Muscle layer of duodenum (tissue), 2 donors: ENCODE measurements around the gene COL3A1.
A peak's percentile ranks its signal among the peaks of the same experiment; 100 is the strongest.

Source experiments
- H3K27ac ChIP-seq: one replicate; pipeline ENCODE4 v1.7.0; 2013; ENCODE audit warnings: mild to moderate bottlenecking, low read length
- H3K27me3 ChIP-seq: one replicate; pipeline ENCODE4 v1.7.0; 2013; ENCODE audit warnings: low read depth, mild to moderate bottlenecking, control low read depth, low read length
- H3K36me3 ChIP-seq, 2 donors: one replicate each; pipeline ENCODE4 v1.7.0; 2013; ENCODE audit warnings: low read length in 2 of 2, control low read depth in 1 of 2, mild to moderate bottlenecking in 1 of 2; ENCODE audit not compliant: insufficient read depth in 2 of 2, control insufficient read depth in 1 of 2
- H3K4me1 ChIP-seq, 2 donors: one replicate each; pipeline ENCODE4 v1.7.0; 2013; ENCODE audit warnings: low read length in 2 of 2, mild to moderate bottlenecking in 2 of 2, control low read depth in 1 of 2, moderate library complexity in 1 of 2; ENCODE audit not compliant: insufficient read depth in 2 of 2, control insufficient read depth in 1 of 2
- H3K4me3 ChIP-seq, 2 donors: one replicate each; pipeline ENCODE4 v1.7.0; 2013; ENCODE audit warnings: low read length in 2 of 2, low read depth in 1 of 2, mild to moderate bottlenecking in 1 of 2
- H3K9me3 ChIP-seq, 2 donors: one replicate each; pipeline ENCODE4 v1.7.0; 2013; ENCODE audit warnings: low read length in 2 of 2, control low read depth in 1 of 2, mild to moderate bottlenecking in 1 of 2; ENCODE audit not compliant: control insufficient read depth in 1 of 2
- donor health status: healthy.

Gene COL3A1

GRCh38 chr2:189000221-189000620 is 26.0 kb downstream of the COL3A1 start:
- no peaks in the 10 kb centered on the region for H3K9me3 ChIP-seq
- H3K36me3 ChIP-seq: peaks cover 34 to 88% of the 10 kb centered on the region in 2 donors
- H3K27me3 ChIP-seq: no peaks in the 10 kb centered on the region
- H3K27ac ChIP-seq: no peak overlapping the region
- H3K4me1 ChIP-seq: no peaks in the 10 kb centered on the region
- H3K4me3 ChIP-seq: no peak overlapping the region

- no peaks in the 10 kb centered on the region for H3K9me3 ChIP-seq
- no peak overlapping the region for H3K27ac ChIP-seq
- H3K36me3 ChIP-seq: peaks cover 40 to 87% of the 10 kb centered on the region in 2 donors
- H3K27me3 ChIP-seq: no peaks in the 10 kb centered on the region
- no peaks in the 10 kb centered on the region for H3K4me1 ChIP-seq
- H3K4me3 ChIP-seq: no peak overlapping the region
Observed at GRCh38 chr2:189002079-189002478, 27.9 kb downstream of the COL3A1 start.

- peaks cover 30 to 70% of the 10 kb centered on the region in 2 donors for H3K36me3 ChIP-seq
- H3K27ac ChIP-seq: no peak overlapping the region
- H3K4me3 ChIP-seq: no peak overlapping the region
Observed at GRCh38 chr2:189008555-189009262, 34.5 kb downstream of the COL3A1 start.

GRCh38 chr2:189010536-189010935 is 36.4 kb downstream of the COL3A1 start:
- Histone ChIP-seq H3K27ac (no peak overlapping the region), H3K36me3 (peaks cover 30 to 53% of the 10 kb centered on the region in 2 donors), H3K4me1 (peaks cover 0 to 14% of the 10 kb centered on the region in 2 donors), H3K9me3 (no peaks in the 10 kb centered on the region), H3K4me3 (no peak overlapping the region), H3K27me3 (no peaks in the 10 kb centered on the region)

More at GRCh38 chr2:189008555-189009262, 34.5 kb downstream of the COL3A1 start:
- H3K4me1 ChIP-seq: peaks cover 0 to 7% of the 10 kb centered on the region in 2 donors
- no peaks in the 10 kb centered on the region for H3K27me3 ChIP-seq
- H3K9me3 ChIP-seq: no peaks in the 10 kb centered on the region

- Histone ChIP-seq H3K27me3 (no peaks in the 10 kb centered on the region), H3K36me3 (peaks cover 22 to 40% of the 10 kb centered on the region in 2 donors), H3K4me1 (peaks cover 0 to 14% of the 10 kb centered on the region in 2 donors), H3K27ac (no peak overlapping the region), H3K4me3 (no peak overlapping the region), H3K9me3 (no peaks in the 10 kb centered on the region)
Observed at GRCh38 chr2:189012351-189012750, 38.2 kb downstream of the COL3A1 start.

GRCh38 chr2:189013031-189013430 is 38.9 kb downstream of the COL3A1 start:
- no peaks in the 10 kb centered on the region for H3K9me3 ChIP-seq
- H3K36me3 ChIP-seq: peaks cover 15 to 34% of the 10 kb centered on the region in 2 donors
- no peak overlapping the region for H3K4me3 ChIP-seq
- peaks cover 0 to 14% of the 10 kb centered on the region in 2 donors for H3K4me1 ChIP-seq
- H3K27ac ChIP-seq: no peak overlapping the region
- no peaks in the 10 kb centered on the region for H3K27me3 ChIP-seq

- Histone ChIP-seq H3K9me3 (no peaks in the 10 kb centered on the region), H3K4me3 (no peak overlapping the region), H3K27ac (peak overlapping the region; percentile 30), H3K36me3 (peaks cover 9 to 25% of the 10 kb centered on the region in 2 donors), H3K27me3 (no peaks in the 10 kb centered on the region), H3K4me1 (peaks cover 0 to 14% of the 10 kb centered on the region in 2 donors)
Observed at GRCh38 chr2:189013671-189014448, 39.7 kb downstream of the COL3A1 start.

- Histone ChIP-seq H3K4me1 (peaks cover 0 to 14% of the 10 kb centered on the region in 2 donors), H3K36me3 (peaks cover 8 to 21% of the 10 kb centered on the region in 2 donors), H3K27ac (peak overlapping the region; percentile 30), H3K27me3 (no peaks in the 10 kb centered on the region), H3K9me3 (no peaks in the 10 kb centered on the region), H3K4me3 (no peak overlapping the region)
Observed at GRCh38 chr2:189014449-189015138, 40.4 kb downstream of the COL3A1 start.

GRCh38 chr2:189015359-189015758 is 41.2 kb downstream of the COL3A1 start:
- peaks cover 8 to 13% of the 10 kb centered on the region in 2 donors for H3K36me3 ChIP-seq
- no peaks in the 10 kb centered on the region for H3K27me3 ChIP-seq
- H3K4me1 ChIP-seq: peaks cover 0 to 14% of the 10 kb centered on the region in 2 donors
- H3K4me3 ChIP-seq: no peak overlapping the region
- H3K27ac ChIP-seq: no peak overlapping the region
- H3K9me3 ChIP-seq: no peaks in the 10 kb centered on the region

- Histone ChIP-seq H3K27me3 (no peaks in the 10 kb centered on the region), H3K4me3 (no peak overlapping the region), H3K36me3 (peaks cover 4 to 6% of the 10 kb centered on the region in 2 donors), H3K4me1 (peaks cover 0 to 10% of the 10 kb centered on the region in 2 donors), H3K9me3 (no peaks in the 10 kb centered on the region), H3K27ac (no peak overlapping the region)
Observed at GRCh38 chr2:189016311-189016861, 42.2 kb downstream of the COL3A1 start.

GRCh38 chr2:189018631-189019030 is 44.5 kb downstream of the COL3A1 start:
- Histone ChIP-seq H3K4me3 (no peak overlapping the region), H3K27ac (no peak overlapping the region), H3K36me3 (no peaks in the 10 kb centered on the region), H3K9me3 (no peaks in the 10 kb centered on the region), H3K4me1 (peaks cover 0 to 6% of the 10 kb centered on the region in 2 donors), H3K27me3 (no peaks in the 10 kb centered on the region)
